NK-92 (cell line): Measurements from ENCODE around the gene ZNF512B.

Experiments
- DNase-seq: peaks from one replicate; lab custom pipeline; 2025; ENCODE audit not compliant: unreplicated experiment; lab: John Stamatoyannopoulos, UW

Gene ZNF512B

DNA sequence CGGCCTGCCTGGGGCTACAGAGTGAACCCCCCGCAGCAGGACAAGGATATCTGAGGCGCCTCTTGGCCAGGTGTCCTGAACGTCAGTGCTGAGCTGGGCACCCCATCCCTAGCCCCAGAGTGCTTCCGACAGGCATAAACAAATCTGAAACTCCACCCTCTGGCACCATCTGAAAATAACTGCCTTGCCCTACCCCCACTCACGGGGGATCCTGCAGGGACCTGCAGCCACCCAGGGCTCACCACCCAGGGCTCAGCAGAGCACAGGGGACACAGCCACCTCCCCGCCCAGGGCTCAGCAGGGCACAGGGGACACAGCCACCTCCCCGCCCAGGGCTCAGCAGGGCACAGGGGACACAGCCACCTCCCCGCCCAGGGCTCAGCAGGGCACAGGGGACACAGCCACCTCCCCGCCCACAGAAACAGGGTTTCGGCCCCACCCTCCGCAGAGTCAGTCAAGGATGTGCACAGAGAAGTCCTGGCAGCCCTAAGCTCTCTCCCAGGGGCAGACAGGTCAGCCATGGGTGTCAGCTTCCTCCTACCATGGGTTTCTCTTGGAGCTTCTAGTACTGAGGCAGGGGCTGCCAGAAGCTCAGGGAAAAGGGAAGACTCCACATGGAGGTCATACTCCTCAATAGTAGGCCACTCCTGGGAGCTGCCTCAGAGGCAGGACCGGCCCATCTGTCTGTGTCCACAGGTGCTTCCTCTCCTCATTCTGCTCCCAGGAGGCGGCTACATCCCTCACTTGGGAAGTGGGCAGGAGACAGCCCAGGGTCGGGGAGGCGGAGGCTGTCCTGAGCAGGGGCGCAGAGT lies 18.1 kb downstream of the ZNF512B start:
- DNase-seq: no peak

DNA sequence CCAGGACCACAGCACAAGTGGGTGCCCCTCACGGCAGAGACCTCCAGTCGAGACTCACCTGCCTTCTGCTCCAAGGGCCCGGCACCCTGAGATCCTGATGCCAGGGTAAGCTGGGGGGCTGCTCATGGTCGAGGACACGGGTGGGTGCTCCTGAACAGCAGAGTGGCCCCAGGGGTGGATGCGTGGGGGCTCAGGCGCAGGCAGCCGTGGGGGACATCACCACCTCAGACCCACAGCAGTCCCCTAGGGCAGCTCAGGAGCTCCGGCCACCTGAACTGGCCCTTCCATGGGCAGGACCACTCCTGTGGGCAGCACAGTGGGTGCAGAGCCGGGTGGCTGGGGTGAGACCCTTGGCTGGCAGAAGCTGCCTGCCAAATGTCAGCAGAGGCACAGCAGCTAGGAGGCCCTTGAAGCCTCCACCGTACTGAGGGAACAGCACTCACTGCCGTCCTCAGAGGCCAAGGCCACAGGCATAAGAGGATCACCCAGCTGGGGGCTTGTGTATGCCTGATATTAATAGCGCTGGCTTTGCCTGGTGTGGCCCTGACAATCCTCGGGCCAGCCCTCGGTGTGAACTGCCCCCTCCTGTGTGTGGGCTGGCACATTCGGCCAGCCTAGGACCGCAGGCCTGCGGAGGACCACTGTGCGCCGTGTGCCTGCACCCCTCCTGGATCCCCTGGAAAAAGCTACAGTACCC lies 18.9 kb downstream of the ZNF512B start:
- no peak for DNase-seq

DNA sequence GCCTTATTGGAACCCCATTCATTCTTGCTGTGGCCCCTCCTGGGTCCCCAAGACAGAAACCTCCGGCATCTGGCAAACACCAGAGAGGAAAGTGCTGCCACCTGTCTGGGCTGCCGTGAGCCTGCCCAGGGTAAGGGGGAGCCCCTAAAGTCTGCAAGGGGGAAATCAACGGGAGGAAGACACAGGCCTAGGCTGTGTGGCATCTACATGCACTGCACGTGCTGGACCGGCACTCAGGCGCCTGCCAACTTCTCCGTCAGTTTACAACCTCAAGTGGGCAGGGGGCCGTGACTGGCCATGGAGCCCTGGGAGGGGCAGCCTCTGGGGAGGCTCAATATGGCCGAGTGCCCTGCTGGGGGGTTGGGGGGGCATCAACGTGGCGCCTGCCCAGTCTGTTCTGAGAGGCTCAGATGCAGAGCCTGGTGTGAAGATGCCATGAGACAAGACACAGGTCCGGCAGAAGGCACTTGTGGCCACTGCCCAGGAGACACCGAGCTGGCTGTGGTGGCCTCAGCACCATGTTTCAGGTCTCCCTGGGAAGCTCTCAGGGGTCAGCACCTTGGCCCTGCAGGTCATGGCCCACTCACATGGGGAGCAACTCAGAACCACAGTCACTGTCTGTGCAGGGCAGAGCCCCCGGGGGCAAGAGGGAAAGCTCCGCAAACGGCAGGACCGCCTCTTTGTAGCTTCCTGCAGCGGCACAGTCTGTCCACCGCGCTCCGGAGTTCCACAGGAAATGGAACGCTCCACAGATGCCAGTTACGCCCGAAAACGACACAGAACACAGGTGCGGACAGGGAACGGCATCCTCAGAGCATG lies 21.9 kb downstream of the ZNF512B start:
- DNase-seq: no peak

DNA sequence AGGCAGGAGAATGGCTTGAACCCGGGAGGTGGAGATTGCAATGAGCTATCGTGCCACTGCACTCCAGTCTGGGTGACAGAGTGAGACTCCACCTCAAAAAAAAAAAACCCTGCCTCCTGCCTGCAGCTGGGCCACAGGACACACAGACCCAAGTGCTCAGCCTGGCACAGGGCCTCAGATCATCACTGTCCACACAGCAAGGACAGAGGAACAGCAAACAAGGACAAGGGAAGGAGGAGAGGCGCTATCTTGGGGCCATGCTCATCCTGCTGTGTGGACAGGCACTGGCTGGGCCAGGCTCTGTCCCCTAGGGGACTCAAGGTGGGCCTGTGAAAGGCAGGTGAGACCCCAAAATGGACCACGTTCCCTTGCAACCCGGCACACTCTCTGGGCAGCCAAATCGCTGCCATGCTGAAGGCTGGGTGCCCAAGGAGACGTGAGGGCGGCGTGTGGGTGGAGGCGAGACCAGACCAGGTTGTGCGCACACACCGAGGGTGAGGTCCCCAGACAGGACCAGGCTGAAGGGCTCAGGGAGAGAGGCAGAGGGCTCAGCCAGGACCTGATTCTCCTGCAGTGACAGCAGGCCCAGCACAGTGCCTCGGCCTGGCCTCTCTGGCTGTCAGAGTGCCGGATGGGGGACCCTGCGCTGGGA lies 22.6 kb downstream of the ZNF512B start:
- DNase-seq: no peak

DNA sequence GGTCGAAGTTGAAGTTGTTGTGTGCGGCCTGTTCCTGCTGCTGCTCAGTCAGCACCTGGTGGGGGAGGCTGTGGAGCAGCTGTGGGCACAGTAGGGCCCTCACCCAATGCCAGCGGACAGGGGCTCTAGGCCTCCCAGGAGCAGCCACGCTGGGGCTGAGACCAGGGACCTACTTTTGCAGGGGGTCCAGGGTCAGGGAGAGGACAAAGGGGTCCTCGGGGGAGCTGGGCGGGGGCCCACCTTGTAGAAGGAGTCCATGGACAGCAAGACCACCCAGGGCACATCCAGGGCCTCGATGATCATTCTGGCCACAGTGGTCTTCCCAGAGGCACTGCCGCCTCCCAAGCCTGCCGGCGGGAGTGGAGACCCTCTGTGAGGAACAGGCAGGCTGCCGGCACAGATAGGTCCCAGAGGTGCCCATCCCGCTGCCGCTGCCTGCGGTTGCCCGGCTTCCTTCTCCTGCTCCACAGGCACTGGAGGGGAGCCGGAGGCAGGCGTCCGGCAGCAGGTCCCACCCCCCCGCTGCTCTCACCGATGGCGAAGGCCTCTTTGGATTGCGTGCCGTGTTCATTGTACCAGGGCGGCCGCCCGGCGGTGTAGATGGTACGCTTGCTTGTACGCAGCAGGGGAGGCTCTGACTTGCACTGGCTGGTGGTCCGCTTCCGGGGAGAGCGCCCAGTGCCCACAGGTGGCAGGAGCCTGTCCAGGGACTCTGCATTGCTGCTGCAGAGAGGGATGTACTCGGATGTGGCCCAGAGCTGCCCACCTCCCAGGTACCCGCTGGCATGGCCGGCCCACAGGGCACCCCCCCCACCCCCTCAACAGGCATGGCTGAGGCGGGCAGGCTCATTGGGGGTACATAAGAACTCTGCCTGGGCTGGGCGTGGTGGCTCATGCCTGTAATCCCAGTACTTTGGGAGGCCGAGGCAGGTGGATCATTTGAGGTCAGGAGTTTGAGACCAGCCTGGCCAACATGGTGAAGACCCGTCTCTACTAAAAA lies 23.5 kb downstream of the ZNF512B start:
- no peak for DNase-seq

DNA sequence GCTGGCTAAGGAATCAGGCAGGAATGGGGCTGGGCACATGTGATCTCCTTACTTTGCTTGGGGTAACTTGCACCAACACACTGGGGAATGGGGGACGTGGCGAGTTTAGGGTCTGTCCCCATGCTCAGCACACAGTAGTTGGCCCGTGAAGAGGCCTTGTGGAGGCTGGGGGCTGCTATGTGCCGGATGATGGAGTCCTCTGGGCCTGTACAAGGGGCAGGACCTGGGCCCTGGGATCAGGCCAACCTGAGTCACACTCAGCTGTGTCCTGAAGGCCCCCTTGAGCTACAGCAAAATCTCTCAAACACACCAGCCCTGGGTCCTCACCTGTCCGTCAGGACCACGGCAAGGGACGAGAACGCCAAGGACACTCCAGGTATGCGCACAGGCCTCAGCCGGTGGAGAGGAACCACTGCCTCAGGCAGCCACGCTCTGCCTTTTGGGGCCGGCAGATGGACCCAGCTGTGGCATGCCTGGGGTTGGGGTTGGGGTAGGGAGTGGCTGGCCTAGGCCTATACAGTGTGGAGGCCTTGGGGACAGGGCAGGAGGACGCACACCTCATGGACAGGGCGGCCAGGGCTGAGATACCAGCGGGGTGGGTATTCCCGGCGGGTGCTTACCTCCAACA lies 24.6 kb downstream of the ZNF512B start:
- DNase-seq: no peak

DNA sequence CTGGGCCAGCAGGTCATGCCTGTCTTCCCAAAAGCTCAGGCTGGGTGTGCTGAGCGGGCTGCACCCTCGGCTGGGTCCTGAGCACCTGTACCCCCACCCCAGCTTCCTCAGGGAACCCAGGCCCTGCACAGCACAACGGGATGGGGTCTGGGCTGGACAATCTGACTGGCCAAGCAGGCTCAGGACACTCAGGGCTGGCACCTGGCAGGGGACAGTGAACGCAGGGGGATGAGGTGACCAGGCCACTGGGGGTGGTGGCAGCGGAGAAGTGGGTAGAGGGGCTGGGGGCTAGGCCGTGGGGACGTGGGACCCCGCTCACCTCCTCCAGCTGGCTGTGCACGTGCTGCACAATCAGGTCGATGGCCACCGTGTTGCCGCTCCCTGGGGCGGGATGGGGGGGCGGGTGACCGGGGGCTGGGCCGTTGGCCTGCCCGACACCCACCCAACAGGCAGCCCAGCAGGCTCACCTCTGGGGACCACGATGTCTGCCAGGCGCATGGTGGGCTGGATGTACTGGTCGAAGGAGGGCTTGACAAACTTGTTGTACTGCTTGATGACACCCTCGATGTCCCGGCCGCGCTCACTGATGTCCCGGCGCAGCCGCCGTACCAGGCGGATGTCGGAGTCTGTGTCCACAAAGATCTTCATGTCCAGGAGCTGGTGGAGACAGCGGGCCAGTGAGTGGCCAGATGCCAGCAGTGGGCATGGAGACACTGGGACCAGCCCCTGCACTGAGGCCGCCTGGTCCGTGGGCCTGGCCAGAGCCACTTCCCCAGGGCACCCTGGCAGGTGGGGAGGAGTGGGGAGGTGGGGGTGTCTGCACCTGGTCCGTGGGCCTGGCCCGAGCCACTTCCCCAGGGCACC lies 25.4 kb downstream of the ZNF512B start:
- DNase-seq: no peak

DNA sequence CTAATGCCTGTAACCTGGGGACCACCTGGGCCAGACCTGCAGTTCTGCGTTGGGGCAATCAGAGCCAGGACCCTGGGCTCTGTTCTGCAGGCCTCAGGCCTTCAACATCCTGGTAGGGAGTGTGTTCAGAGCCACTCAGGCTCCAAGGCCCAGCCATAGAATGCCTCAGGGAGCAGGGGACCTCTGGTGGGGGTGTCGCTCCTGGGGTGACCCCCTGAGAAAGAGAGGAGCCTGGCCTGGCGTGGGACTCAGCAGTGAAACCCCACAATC lies 26.0 kb downstream of the ZNF512B start:
- DNase-seq: no peak

DNA sequence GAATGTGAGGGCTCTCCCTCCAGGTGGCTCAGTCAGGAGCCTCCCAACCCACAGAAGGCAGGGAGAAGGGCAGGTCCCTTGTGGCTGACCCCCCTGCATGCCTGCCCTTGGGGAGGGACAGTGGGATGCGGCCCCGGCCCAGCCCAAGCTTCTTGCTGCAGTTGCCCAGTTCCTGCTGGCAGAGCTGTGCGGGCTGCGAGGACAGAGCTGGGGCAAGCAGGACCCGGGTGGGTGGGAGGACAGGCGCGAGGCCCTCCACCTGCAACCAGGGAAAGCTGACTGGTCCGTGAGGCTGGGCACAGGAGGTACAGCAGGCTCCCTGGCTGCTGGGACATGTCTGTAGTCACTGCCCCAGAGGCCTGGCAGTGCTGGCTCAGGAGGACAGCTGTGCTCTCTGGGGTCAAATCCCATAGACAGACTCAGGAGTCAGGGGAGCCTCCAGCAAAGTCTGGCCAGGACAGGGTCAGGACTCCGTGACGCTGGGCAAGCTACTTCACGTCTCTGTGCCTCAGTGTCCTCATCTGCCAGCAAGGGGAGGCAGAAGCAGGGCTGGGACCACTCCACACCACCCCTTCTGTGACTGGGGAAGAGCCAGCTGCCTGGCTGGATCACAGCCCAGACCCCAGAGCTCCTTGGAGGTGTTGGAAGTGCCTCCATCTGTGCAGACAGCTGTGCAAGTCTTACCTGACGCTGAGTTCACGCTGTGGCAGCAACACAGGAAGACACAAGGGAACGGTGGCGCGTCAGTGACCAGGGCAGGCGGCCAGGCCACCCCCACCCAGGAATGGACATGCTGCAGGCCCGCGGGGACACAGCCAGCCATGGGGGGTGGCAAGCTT lies 26.5 kb downstream of the ZNF512B start:
- DNase-seq: no peak

DNA sequence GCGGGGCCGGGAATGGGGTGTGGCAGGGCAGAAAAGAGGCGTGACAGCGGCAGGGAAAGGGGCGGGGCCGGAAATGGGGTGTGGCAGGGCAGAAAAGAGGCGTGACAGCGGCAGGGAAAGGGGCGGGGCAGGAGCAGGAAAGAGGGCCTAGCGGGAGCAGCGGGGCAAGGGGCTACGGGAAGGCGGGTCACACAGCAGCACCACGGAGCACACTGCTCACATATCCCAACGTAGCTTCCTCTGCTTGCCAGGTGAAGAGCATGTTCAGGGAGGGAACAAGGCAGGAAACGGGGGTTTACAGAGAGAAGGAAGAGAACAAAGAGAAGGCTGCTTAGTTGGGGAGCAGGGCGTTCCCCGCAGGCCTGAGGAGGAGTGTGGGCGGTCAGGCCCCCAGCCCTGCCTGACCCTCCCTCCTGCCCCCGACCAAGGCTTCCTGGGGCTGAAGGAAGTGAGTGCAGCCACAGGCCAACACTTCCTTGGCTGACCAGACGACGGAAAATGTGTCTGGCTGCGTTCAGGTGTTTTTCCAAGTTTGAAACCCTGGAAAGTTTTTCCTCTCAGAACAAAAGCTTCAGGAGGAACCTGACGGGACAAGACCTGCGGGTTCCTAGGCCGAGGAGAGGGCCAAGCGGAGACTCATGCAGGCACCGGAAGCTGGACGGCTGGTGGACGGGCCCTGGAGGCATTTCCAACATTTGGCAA lies 27.3 kb downstream of the ZNF512B start:
- DNase-seq: no peak

DNA sequence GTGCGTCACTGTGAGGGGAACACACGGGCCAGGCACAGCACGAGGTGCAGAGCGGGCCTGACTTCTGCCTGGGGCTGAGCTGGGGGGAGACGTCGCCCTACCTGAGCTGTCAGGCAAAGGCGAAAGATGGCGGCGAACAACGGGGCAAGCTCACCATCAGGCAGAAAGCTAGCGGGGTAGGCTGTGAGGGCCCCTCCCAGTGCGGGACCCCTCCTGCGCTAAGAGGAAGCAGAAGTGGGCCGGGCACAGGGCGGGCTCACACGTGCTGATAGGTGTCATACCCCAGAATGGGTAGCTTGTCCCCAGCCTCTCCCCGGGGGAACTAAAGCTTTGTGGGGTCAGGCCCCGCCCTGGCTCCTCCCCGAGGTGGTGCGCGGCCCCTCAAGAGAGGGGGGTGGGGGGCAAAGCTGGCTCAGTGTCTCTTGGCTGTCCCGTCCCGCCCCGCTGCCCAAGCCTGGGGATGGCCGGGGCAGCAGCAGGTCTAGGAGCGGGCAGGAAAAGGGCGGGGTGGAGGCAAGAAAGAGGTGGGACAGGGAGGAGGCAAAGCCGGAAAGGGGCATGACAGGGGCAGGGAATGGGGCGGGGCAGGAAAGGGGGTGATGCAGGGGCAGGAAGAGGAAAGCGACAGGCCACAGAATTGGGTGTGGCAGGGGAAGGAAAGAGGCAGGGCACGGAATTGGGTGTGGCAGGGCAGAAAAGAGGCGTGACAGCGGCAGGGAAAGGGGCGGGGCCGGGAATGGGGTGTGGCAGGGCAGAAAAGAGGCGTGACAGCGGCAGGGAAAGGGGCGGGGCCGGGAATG lies 28.2 kb downstream of the ZNF512B start:
- no peak for DNase-seq

DNA sequence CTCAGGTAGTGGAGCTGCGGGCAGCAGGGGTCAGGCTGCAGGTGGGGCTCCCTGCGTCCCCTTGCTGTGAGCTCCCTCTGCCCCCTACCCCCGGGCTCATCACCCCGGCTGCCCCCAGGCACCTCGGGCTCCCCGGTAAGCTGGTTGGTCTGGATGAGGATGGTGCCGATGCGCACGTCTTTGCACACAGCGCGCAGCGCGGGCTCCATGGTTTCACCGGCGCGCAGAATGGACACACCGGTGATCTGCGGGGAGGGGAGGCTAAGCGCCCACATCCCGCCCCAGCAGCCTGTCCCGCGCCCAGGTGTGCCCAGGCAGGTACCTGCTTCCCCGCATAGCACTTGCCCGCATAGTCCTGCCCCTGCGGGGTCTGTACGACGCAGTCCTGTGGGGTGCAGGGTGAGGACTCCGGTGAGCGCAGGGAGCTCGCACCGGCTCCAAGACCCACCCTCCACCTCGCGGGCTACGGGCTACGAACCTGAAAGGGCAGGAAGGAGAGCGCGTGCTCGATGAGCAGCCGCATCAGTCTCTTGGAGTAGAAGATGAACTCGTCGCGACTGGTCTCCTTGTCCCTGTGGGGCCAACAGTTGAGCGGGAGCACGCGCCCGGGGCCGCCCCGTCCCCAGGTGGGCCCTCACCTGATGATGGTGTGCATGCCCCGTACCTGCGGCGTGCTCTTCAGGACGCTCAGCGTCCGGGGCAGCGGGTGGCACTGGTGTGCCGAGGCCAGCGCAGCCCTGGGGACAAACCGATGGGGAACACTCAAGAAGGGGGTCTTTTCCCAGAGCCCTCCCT lies 29.1 kb downstream of the ZNF512B start:
- no peak for DNase-seq

DNA sequence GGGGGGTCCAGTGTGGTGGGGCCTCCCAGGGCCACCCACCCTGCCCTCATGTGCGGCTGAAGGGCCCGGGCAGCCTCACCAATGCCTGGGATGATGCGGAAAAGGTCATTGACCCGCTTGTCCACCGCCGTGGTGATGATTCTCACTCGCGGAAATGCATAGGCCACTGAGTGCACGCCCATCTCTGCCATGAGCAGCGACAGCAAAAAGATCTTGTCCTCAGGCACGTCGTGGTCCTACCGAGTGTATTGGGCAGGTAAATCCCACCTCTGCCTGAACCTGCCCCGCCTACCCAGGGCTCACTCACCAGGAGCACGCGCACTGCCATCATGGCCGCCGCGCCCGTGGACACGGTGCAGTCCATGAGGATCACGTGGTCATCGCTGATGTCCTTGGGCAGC lies 29.7 kb downstream of the ZNF512B start:
- DNase-seq: no peak

DNA sequence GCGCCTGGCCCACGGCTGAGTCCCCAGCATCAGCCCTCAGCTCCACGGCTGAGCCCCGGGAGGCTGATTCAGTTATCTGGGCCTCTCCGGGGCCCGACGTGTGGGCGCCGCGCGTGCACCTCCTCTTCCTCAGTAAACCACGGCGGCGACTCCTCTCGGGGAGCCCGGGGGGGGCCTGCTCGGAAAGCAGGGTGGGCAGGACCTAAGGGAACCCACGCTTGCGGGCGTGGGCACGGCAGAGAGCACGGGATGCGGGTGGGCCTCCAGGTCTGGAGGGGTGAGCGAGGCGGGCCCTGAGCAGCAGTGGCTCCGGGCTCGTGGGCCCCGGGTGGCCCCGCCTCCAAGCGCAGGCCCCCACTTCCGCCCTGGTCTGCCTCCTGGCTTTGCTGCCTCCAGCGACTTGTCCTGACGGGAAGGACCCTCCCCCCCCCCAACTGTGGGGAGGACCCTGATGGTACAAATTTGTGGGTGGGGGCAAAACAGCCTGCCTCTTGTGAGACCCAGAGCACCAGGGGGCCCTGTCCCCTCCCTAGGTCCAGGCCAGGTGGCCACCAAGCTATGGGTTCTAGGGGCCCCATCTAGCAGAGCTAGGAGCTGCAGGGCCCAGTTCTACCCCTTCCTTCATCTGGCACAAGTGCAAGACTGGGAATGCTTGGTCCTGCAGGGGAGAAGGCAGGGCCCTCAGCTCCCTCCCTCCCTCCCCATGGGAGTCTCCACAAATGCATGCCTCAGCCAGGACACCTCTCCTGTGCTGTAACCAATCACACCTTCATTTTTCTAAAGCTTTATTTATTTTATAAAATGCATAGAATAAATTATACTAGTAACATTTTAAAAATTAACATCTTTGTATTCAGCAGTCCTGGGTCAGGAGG lies 30.4 kb downstream of the ZNF512B start:
- DNase-seq: no peak

DNA sequence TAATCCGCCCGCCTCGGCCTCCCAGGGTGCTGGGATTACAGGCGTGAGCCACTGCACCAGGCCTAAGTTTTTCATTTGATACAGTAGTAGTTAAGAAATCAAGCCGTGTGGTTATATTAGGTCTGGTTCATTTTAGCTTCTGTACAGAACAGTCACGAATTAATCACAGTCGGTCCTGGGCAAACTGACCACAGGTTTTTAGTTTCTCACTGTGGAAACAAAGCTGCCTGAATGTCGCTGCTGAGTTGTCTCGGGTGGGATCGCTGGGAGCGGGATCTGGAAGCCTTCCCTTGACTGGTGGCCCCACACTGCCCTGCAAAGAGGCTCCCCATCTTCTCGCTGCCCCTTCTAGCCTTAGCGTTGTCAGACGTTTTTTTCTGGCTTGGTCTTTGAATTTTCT lies 32.1 kb downstream of the ZNF512B start:
- no peak for DNase-seq
